ENCODE data around the gene OR51S1.

DNA sequence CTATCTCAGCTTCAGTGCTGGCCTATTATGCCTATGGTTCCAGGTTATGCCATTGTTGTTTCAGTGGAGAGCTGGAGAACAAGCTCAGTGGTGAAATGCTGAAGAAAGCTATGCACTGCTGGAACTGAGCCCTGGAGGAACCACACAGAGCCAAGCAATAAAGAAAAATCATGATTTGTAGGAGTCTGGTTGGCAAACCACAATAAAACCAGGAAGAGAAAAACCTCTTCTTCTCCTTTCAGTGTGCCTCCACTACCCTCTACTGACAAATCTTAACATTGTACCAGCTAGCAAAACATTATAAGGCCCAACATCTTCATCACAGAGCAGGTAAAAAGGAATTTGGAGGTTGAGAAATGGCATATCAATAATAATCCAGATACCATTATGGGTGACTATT lies 22.6 kb downstream of the OR51S1 start:
- TF ChIP-seq, protein P1, sequence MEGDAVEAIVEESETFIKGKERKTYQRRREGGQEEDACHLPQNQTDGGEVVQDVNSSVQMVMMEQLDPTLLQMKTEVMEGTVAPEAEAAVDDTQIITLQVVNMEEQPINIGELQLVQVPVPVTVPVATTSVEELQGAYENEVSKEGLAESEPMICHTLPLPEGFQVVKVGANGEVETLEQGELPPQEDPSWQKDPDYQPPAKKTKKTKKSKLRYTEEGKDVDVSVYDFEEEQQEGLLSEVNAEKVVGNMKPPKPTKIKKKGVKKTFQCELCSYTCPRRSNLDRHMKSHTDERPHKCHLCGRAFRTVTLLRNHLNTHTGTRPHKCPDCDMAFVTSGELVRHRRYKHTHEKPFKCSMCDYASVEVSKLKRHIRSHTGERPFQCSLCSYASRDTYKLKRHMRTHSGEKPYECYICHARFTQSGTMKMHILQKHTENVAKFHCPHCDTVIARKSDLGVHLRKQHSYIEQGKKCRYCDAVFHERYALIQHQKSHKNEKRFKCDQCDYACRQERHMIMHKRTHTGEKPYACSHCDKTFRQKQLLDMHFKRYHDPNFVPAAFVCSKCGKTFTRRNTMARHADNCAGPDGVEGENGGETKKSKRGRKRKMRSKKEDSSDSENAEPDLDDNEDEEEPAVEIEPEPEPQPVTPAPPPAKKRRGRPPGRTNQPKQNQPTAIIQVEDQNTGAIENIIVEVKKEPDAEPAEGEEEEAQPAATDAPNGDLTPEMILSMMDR (IDR thresholded peaks at IDR 0.05), result no peak
- no peak for TF ChIP-seq POLR2A (IDR thresholded peaks at IDR 0.05)

All from lower leg skin (tissue), 3 donors.